Thoracic aorta (tissue), 2 donors: Measurements from ENCODE around the gene CYP17A1. TPM values are rescaled to one million over a fixed set of nuclear protein-coding genes. Genes with fewer than 3 reads are reported as not detected.

Experiments
- ATAC-seq: fragments of 150-250 bp; one replicate; pipeline ENCODE4 v1.8.0; 2017; ENCODE audit warnings: low read depth; ENCODE audit not compliant: insufficient number of reproducible peaks, low FRiP score
- DNase-seq: peaks from one replicate; pipeline ENCODE4 v3.0.0-alpha.2; 2020; ENCODE audit warnings: low spot score
- H3K27ac ChIP-seq, 2 donors: fragments of 200-600 bp; sonication (generic); 1 replicate in 1 of 2; 2 replicates in 1 of 2; pipeline ENCODE4 v1.5.1; 2016; ENCODE audit warnings: mild to moderate bottlenecking in 2 of 2, moderate library complexity in 2 of 2
- H3K27me3 ChIP-seq: fragments of 200-600 bp; sonication (generic); replicated peaks from 2 replicates; pipeline ENCODE4 v1.6.0; 2016; ENCODE audit warnings: mild to moderate bottlenecking; ENCODE audit not compliant: insufficient read depth
- H3K36me3 ChIP-seq: fragments of 200-600 bp; sonication (generic); one replicate; pipeline ENCODE4 v1.5.1; 2016
- H3K4me1 ChIP-seq, 2 donors: fragments of 200-600 bp; sonication (generic); 1 replicate in 1 of 2; 2 replicates in 1 of 2; pipeline versions ENCODE4 v1.5.1 to v1.6.0; 2016; ENCODE audit warnings: low read depth in 2 of 2, mild to moderate bottlenecking in 1 of 2; ENCODE audit not compliant: control insufficient read depth in 1 of 2
- H3K4me3 ChIP-seq: fragments of 200-600 bp; sonication (generic); 2 replicates; pipeline ENCODE4 v1.5.1; 2016; ENCODE audit warnings: mild to moderate bottlenecking
- H3K9me3 ChIP-seq: fragments of 200-600 bp; sonication (generic); 2 replicates; pipeline ENCODE4 v1.5.1; 2016
- CTCF ChIP-seq: fragments of 200-600 bp; sonication (generic); IDR thresholded peaks from one replicate; pipeline ENCODE4 v1.5.1; 2019; ENCODE audit warnings: antibody characterized with exemption
- total RNA-seq, 2 donors: library from RNA; depleted of rRNA; stranded (reverse); fragments of >200 nt; gene quantifications; one replicate each; pipeline versions ENCODE4 v1.1.0 to v1.2.3, GENCODE V29; 2016

Gene CYP17A1
- total RNA-seq, 2 donors from 2014 or later, result 0.41 to 1.3 TPM

- Histone ChIP-seq H3K36me3 (no peaks in the 10 kb centered on the region), H3K27ac (peak overlapping the region; percentile 95 to 96), H3K9me3 (no peaks in the 10 kb centered on the region), H3K4me3 (peak overlapping the region; percentile 60), H3K4me1 (peaks cover 84 to 86% of the 10 kb centered on the region in 2 donors), H3K27me3 (no peaks in the 10 kb centered on the region)
- ATAC-seq (no peak), DNase-seq (no peak)
- no peak for TF ChIP-seq CTCF
These were observed 53.6 kb downstream of the CYP17A1 start for GRCh38 chr10:102783568-102783967.

- TF ChIP-seq CTCF, result no peak
- peak overlapping the region; percentile 60 for H3K4me3 ChIP-seq
- H3K27me3 ChIP-seq, result no peaks in the 10 kb centered on the region
- no peaks in the 10 kb centered on the region for H3K9me3 ChIP-seq
- DNase-seq (peak; percentile 79), ATAC-seq (peak; percentile 65)
- H3K27ac ChIP-seq, result peak overlapping the region; percentile 95 to 96
- H3K4me1 ChIP-seq, result peaks cover 90 to 93% of the 10 kb centered on the region in 2 donors
- H3K36me3 ChIP-seq, result no peaks in the 10 kb centered on the region
These were observed 54.3 kb downstream of the CYP17A1 start for GRCh38 chr10:102782673-102783551.

- ATAC-seq (no peak), DNase-seq (no peak)
- Histone ChIP-seq H3K4me1 (peaks cover 95 to 98% of the 10 kb centered on the region in 2 donors), H3K27ac (peak overlapping the region; percentile 95 to 96), H3K27me3 (no peaks in the 10 kb centered on the region), H3K4me3 (peak overlapping the region; percentile 60), H3K9me3 (no peaks in the 10 kb centered on the region), H3K36me3 (no peaks in the 10 kb centered on the region)
- no peak for TF ChIP-seq CTCF
These were observed 55.2 kb downstream of the CYP17A1 start for GRCh38 chr10:102781921-102782557.

- H3K36me3 ChIP-seq, result no peaks in the 10 kb centered on the region
- H3K4me1 ChIP-seq, result peaks cover 88 to 97% of the 10 kb centered on the region in 2 donors
- TF ChIP-seq CTCF, result no peak
- no peak overlapping the region for H3K4me3 ChIP-seq
- no peaks in the 10 kb centered on the region for H3K9me3 ChIP-seq
- no peak for DNase-seq
- no peaks in the 10 kb centered on the region for H3K27me3 ChIP-seq
- ATAC-seq, result no peak
- H3K27ac ChIP-seq, result peak overlapping the region; percentile 95 to 96
These were observed 55.9 kb downstream of the CYP17A1 start for GRCh38 chr10:102781090-102781920.

Other genes starting within 250 kb of the CYP17A1 start
- 100 to 1,000 TPM; 154 to 192 TPM for gene TRIM8, start 192.9 kb downstream of the CYP17A1 start, total RNA-seq
- gene ARL3, start 123.0 kb downstream of the CYP17A1 start, total RNA-seq, result 1 to 10 TPM; 5.1 to 8.8 TPM
- gene SFXN2, start 122.8 kb downstream of the CYP17A1 start, total RNA-seq, result 10 to 100 TPM in 1 of 2 donors, 1 to 10 TPM in 1; 1.6 to 18.3 TPM
- 100 to 1,000 TPM; 123 to 268 TPM for gene WBP1L, start 93.5 kb downstream of the CYP17A1 start, total RNA-seq
- 10 to 100 TPM; 35.2 to 38.7 TPM for gene BORCS7, start 16.8 kb upstream of the CYP17A1 start, total RNA-seq
- gene AS3MT, start 32.1 kb upstream of the CYP17A1 start, total RNA-seq, result 1 to 10 TPM; 5.6 to 6.2 TPM
- gene CNNM2, start 80.9 kb upstream of the CYP17A1 start, total RNA-seq, result 10 to 100 TPM; 12.2 to 24.5 TPM